SK-N-SH (cell line): ENCODE results near the gene FYTTD1. TPM values are rescaled to one million over a fixed set of nuclear protein-coding genes. Genes with fewer than 3 reads are reported as not detected.

ENCODE experiments used
- CTCF ChIA-PET: fragments of 300-600, 350-600 bp; formaldehyde crosslinking; extraction: SDS; loops from one replicate; lab custom pipeline; 2021; lab: Yijun Ruan, JAX
- POLR2A ChIA-PET: fragments of 350-600 bp; sonication (Branson Sonifier 250); formaldehyde crosslinking; extraction: SDS; loops from one replicate; lab custom pipeline; 2020; ENCODE audit warnings: antibody characterized with exemption, inconsistent platforms; lab: Yijun Ruan, JAX
- DNase-seq: peaks from one replicate; pipeline ENCODE4 v3.0.0; 2012
- H2AFZ ChIP-seq: fragments of 200-600 bp; sonication (generic); 2 replicates; pipeline ENCODE4 v1.8.1; 2016; ENCODE audit warnings: antibody characterized with exemption, mild to moderate bottlenecking, low read depth
- H3F3A ChIP-seq: fragments of 200-600 bp; sonication (generic); replicated peaks from 2 replicates; pipeline ENCODE3; 2016; ENCODE audit warnings: antibody characterized with exemption, mild to moderate bottlenecking; ENCODE audit not compliant: insufficient read depth
- H3K27ac ChIP-seq, 2 experiments: fragments of 200-500 bp in 1 of 2; fragments of 200-600 bp in 1 of 2; sonication (Bioruptor generic) in 1 of 2; sonication (generic), shearing (Covaris generic) in 1 of 2; 2 replicates each; pipeline versions ENCODE4 v1.5.1 to v1.6.1; 2014 to 2016; ENCODE audit warnings: low read depth in 2 of 2, inconsistent platforms in 1 of 2, low read length in 1 of 2, mild to moderate bottlenecking in 1 of 2, mixed read lengths in 1 of 2
- H3K27me3 ChIP-seq: fragments of 200-600 bp; sonication (generic), shearing (Covaris generic); 2 replicates; pipeline ENCODE4 v1.6.1; 2016; ENCODE audit warnings: mixed run types; ENCODE audit not compliant: insufficient read depth
- H3K36me3 ChIP-seq, 2 experiments: fragments of 200-500 bp in 1 of 2; fragments of 200-600 bp in 1 of 2; sonication (Bioruptor generic) in 1 of 2; sonication (generic) in 1 of 2; replicated peaks in 1 of 2; 2 replicates each; pipeline versions ENCODE3 to v1.5.1; 2014 to 2016; ENCODE audit warnings: low read length in 1 of 2, mild to moderate bottlenecking in 1 of 2; ENCODE audit not compliant: insufficient read depth in 2 of 2, control insufficient read depth in 1 of 2
- H3K4me1 ChIP-seq, 2 experiments: fragments of 200-500 bp in 1 of 2; fragments of 200-600 bp in 1 of 2; sonication (Bioruptor generic) in 1 of 2; sonication (generic), shearing (Covaris generic) in 1 of 2; 2 replicates each; pipeline versions ENCODE4 v1.5.1 to v1.6.1; 2014 to 2016; ENCODE audit warnings: low read depth in 1 of 2, low read length in 1 of 2, mixed run types in 1 of 2; ENCODE audit not compliant: insufficient read depth in 2 of 2, control insufficient read depth in 1 of 2
- H3K4me2 ChIP-seq: fragments of 200-600 bp; sonication (generic), shearing (Covaris generic); 2 replicates; pipeline ENCODE4 v1.6.1; 2017; ENCODE audit warnings: mixed run types
- H3K4me3 ChIP-seq, 2 experiments: fragments of 200-500 bp in 1 of 2; fragments of 200-600 bp in 1 of 2; sonication (Bioruptor generic) in 1 of 2; sonication (generic), shearing (Covaris generic) in 1 of 2; 2 replicates each; pipeline versions ENCODE4 v1.5.1 to v1.8.1; 2014 to 2016; ENCODE audit warnings: low read depth in 2 of 2, inconsistent platforms in 1 of 2, low read length in 1 of 2, mild to moderate bottlenecking in 1 of 2, mixed read lengths in 1 of 2, moderate library complexity in 1 of 2
- H3K79me2 ChIP-seq: fragments of 200-600 bp; sonication (generic); 2 replicates; pipeline ENCODE4 v1.8.1; 2017; ENCODE audit warnings: mild to moderate bottlenecking; ENCODE audit not compliant: insufficient read depth
- H3K9ac ChIP-seq: fragments of 200-600 bp; sonication (generic); 2 replicates; pipeline ENCODE4 v1.6.1; 2017; ENCODE audit warnings: mixed run types
- H3K9me2 ChIP-seq: fragments of 200-600 bp; sonication (generic); 2 replicates; pipeline ENCODE4 v1.6.1; 2017; ENCODE audit warnings: mixed run types
- H3K9me3 ChIP-seq: fragments of 200-600 bp; sonication (generic); 2 replicates; pipeline ENCODE4 v1.6.1; 2017; ENCODE audit warnings: mixed run types, mild to moderate bottlenecking, moderate library complexity
- H4K20me1 ChIP-seq: fragments of 200-600 bp; sonication (generic); 2 replicates; pipeline ENCODE4 v1.6.1; 2017; ENCODE audit warnings: mild to moderate bottlenecking, mixed run types; ENCODE audit not compliant: insufficient read depth
- CHD2 ChIP-seq: fragments of 150-350 bp; IDR thresholded peaks from 2 replicates; pipeline ENCODE4 v1.6.1; 2018; ENCODE audit warnings: low read length; ENCODE audit not compliant: partially characterized antibody
- EP300 ChIP-seq, 2 experiments: IDR thresholded peaks; 2 replicates each; pipeline versions ENCODE4 v1.4.0 to v1.6.1; 2012; ENCODE audit warnings: borderline replicate concordance in 1 of 2, low read depth in 1 of 2, low read length in 1 of 2
- EZH2phosphoT487 ChIP-seq: fragments of 200-600 bp; sonication (generic); IDR thresholded peaks from 2 replicates; pipeline ENCODE4 v1.6.1; 2017; ENCODE audit warnings: low read depth, mixed run types, mild to moderate bottlenecking, antibody characterized with exemption, moderate library complexity, borderline replicate concordance
- FOXJ3 ChIP-seq: sonication (generic); formaldehyde crosslinking; IDR thresholded peaks from 2 replicates; pipeline ENCODE4 v1.5.1; 2020; ENCODE audit warnings: mild to moderate bottlenecking, missing genetic modification reagents
- GABPA ChIP-seq: IDR thresholded peaks from 2 replicates; pipeline ENCODE4 v1.4.0; 2012; ENCODE audit warnings: low read depth, mild to moderate bottlenecking
- JUND ChIP-seq: IDR thresholded peaks from 2 replicates; pipeline ENCODE4 v1.4.0; 2012
- MEF2A ChIP-seq: IDR thresholded peaks from 2 replicates; pipeline ENCODE4 v1.4.0; 2012; ENCODE audit warnings: low read depth, borderline replicate concordance
- MXI1 ChIP-seq: IDR thresholded peaks from 2 replicates; pipeline ENCODE4 v1.6.1; 2012; ENCODE audit warnings: mild to moderate bottlenecking, low read depth, low read length, improper control_type of control experiment
- POLR2AphosphoS5 ChIP-seq: IDR thresholded peaks from 2 replicates; pipeline ENCODE4 v1.6.1; 2012; ENCODE audit warnings: low read depth, low read length
- RCOR1 ChIP-seq: fragments of 150-350 bp; IDR thresholded peaks from 2 replicates; pipeline ENCODE4 v1.6.1; 2017; ENCODE audit warnings: antibody characterized with exemption, low read length
- RFX5 ChIP-seq: IDR thresholded peaks from 2 replicates; pipeline ENCODE4 v1.6.1; 2012; ENCODE audit warnings: mild to moderate bottlenecking, improper control_type of control experiment, low read length
- RXRA ChIP-seq: IDR thresholded peaks from 2 replicates; pipeline ENCODE4 v1.4.0; 2012; ENCODE audit warnings: low read depth, mild to moderate bottlenecking, borderline replicate concordance
- SMC3 ChIP-seq: IDR thresholded peaks from 2 replicates; pipeline ENCODE4 v1.6.1; 2012; ENCODE audit warnings: low read depth, low read length, improper control_type of control experiment
- TEAD4 ChIP-seq: IDR thresholded peaks from 2 replicates; pipeline ENCODE4 v1.4.0; 2012; ENCODE audit warnings: mild to moderate bottlenecking, borderline replicate concordance; ENCODE audit not compliant: insufficient read depth
- YY1 ChIP-seq: IDR thresholded peaks from 2 replicates; pipeline ENCODE4 v1.4.0; 2012; ENCODE audit warnings: low read depth, mild to moderate bottlenecking
- WGBS: methylation state at CpG from one replicate; pipeline ENCODE4 v1.1.6; 2017; ENCODE audit warnings: low lambda C conversion rate; 5-methylcytosine and 5-hydroxymethylcytosine counted together
- polyA plus RNA-seq, 3 experiments: library from polyadenylated mRNA; depleted of rRNA; stranded (reverse); fragments of >200 nt; gene quantifications; 2 replicates each; pipeline ENCODE4 v1.2.3, GENCODE V29; 2012
- TF ChIP-seq, protein P1 (sequence below): IDR thresholded peaks from 2 replicates; pipeline ENCODE4 v1.6.1; 2012; ENCODE audit warnings: mild to moderate bottlenecking, low read depth, low read length, moderate library complexity
- TF ChIP-seq, protein P2 (sequence below): IDR thresholded peaks from 2 replicates; pipeline ENCODE4; 2012
- TF ChIP-seq, protein P3 (sequence below): fragments of 150-350 bp; IDR thresholded peaks from 2 replicates; pipeline ENCODE4 v1.6.1; 2016; ENCODE audit warnings: mild to moderate bottlenecking, low read depth, low read length
- TF ChIP-seq, protein P4 (sequence below): fragments of 150-350 bp; IDR thresholded peaks from 2 replicates; pipeline ENCODE4 v1.6.1; 2017; ENCODE audit warnings: antibody characterized with exemption, low read length, low read depth, borderline replicate concordance

FYTTD1 gene
- polyA plus RNA-seq, 1 of the 3 experiments (the other 2 are of a cell fraction) = 14.7 TPM

DNA sequence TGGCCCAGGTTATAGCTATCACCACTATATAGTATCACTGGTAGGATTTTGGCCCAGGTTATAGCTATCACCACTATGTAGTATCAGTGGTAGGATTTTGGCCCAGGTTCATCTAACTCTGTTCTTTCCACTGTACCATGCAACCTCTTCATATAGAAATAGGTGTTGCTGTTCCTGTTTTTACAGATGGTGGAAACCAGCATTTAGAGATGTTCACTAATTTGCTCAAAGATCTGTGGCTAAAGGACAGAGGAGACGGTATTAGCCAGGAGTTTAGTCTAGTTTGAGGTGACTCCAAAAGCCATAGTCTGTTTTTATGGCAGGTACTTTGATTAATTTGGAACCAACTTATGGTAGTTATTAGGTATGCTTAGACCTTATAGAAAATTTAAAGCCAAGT, 44.4 kb downstream of the FYTTD1 start:
- H3K9me2 ChIP-seq = no peaks in the 10 kb centered on the region
- TF ChIP-seq JUND = no peak
- TF ChIP-seq RFX5 = no peak
- TF ChIP-seq, protein P1, sequence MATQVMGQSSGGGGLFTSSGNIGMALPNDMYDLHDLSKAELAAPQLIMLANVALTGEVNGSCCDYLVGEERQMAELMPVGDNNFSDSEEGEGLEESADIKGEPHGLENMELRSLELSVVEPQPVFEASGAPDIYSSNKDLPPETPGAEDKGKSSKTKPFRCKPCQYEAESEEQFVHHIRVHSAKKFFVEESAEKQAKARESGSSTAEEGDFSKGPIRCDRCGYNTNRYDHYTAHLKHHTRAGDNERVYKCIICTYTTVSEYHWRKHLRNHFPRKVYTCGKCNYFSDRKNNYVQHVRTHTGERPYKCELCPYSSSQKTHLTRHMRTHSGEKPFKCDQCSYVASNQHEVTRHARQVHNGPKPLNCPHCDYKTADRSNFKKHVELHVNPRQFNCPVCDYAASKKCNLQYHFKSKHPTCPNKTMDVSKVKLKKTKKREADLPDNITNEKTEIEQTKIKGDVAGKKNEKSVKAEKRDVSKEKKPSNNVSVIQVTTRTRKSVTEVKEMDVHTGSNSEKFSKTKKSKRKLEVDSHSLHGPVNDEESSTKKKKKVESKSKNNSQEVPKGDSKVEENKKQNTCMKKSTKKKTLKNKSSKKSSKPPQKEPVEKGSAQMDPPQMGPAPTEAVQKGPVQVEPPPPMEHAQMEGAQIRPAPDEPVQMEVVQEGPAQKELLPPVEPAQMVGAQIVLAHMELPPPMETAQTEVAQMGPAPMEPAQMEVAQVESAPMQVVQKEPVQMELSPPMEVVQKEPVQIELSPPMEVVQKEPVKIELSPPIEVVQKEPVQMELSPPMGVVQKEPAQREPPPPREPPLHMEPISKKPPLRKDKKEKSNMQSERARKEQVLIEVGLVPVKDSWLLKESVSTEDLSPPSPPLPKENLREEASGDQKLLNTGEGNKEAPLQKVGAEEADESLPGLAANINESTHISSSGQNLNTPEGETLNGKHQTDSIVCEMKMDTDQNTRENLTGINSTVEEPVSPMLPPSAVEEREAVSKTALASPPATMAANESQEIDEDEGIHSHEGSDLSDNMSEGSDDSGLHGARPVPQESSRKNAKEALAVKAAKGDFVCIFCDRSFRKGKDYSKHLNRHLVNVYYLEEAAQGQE = no peak
- TF ChIP-seq GABPA = no peak
- TF ChIP-seq, protein P2, sequence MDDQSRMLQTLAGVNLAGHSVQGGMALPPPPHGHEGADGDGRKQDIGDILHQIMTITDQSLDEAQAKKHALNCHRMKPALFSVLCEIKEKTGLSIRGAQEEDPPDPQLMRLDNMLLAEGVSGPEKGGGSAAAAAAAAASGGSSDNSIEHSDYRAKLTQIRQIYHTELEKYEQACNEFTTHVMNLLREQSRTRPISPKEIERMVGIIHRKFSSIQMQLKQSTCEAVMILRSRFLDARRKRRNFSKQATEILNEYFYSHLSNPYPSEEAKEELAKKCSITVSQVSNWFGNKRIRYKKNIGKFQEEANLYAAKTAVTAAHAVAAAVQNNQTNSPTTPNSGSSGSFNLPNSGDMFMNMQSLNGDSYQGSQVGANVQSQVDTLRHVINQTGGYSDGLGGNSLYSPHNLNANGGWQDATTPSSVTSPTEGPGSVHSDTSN = no peak
- TF ChIP-seq, protein P3, sequence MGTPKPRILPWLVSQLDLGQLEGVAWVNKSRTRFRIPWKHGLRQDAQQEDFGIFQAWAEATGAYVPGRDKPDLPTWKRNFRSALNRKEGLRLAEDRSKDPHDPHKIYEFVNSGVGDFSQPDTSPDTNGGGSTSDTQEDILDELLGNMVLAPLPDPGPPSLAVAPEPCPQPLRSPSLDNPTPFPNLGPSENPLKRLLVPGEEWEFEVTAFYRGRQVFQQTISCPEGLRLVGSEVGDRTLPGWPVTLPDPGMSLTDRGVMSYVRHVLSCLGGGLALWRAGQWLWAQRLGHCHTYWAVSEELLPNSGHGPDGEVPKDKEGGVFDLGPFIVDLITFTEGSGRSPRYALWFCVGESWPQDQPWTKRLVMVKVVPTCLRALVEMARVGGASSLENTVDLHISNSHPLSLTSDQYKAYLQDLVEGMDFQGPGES = no peak
- no peak for TF ChIP-seq POLR2AphosphoS5
- TF ChIP-seq SMC3 = no peak
- TF ChIP-seq MXI1 = no peak
- TF ChIP-seq RXRA = no peak
- no peak for TF ChIP-seq TEAD4
- TF ChIP-seq EP300 (IDR thresholded peaks at IDR 0.05; ENCODE audit: borderline replicate concordance in 1 of 2, low read depth in 1 of 2, low read length in 1 of 2) = no peak
- TF ChIP-seq YY1 = no peak
- TF ChIP-seq, protein P4, sequence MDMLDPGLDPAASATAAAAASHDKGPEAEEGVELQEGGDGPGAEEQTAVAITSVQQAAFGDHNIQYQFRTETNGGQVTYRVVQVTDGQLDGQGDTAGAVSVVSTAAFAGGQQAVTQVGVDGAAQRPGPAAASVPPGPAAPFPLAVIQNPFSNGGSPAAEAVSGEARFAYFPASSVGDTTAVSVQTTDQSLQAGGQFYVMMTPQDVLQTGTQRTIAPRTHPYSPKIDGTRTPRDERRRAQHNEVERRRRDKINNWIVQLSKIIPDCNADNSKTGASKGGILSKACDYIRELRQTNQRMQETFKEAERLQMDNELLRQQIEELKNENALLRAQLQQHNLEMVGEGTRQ = no peak
- TF ChIP-seq EZH2phosphoT487 = no peak
- no peak for TF ChIP-seq CHD2
- no peak for TF ChIP-seq FOXJ3
- TF ChIP-seq RCOR1 = no peak
- no peak for TF ChIP-seq MEF2A
- DNase-seq = no peak
- H3K27ac ChIP-seq = no peak overlapping the region
- no peaks in the 10 kb centered on the region for H3K27me3 ChIP-seq
- H3K36me3 ChIP-seq = no peaks in the 10 kb centered on the region
- H3K9me3 ChIP-seq = no peaks in the 10 kb centered on the region
- H3F3A ChIP-seq = peaks cover 16% of the 10 kb centered on the region
- H3K79me2 ChIP-seq = peaks cover 79% of the 10 kb centered on the region
- H4K20me1 ChIP-seq = peaks cover 61% of the 10 kb centered on the region
- no peak overlapping the region for H2AFZ ChIP-seq
- H3K9ac ChIP-seq = no peak overlapping the region
- ChIA-PET POLR2A (no interaction called here), CTCF (interaction anchor here (1.0 to 1.2 kb wide), 2 partner anchors 8 to 51 kb away, joined by 3 read pairs; no protein-coding TSS in a partner anchor)
- 95% methylated on average over 1 of the region's 1 CpG for WGBS
- H3K4me1 ChIP-seq = peaks cover 3 to 11% of the 10 kb centered on the region in 2 experiments; a peak in 3 of 4 replicates
- no peak overlapping the region for H3K4me2 ChIP-seq
- H3K4me3 ChIP-seq = no peak overlapping the region
